Activated CD4-positive, alpha-beta T cell treated with anti-CD3 and anti-CD28 coated beads, Interleukin-2, amount 50 U/mL, for 4 hours (primary cell): Measurements from ENCODE around the gene OR5M3.

Source experiments
- DNase-seq, 2 experiments: peaks; one replicate each; pipeline ENCODE4 v3.0.0-alpha.2; 2020

OR5M3 gene

GRCh38 chr11:56473252-56473651 is at the start of gene OR5M3:
TSS of gene OR5M3 (minus strand) at chr11:56473352. CDS start at chr11:56470497, 2,855 bp downstream.
- DNase-seq: no peak

GRCh38 chr11:56522008-56522407 is 48.9 kb upstream of the OR5M3 start:
- no peak for DNase-seq

- DNase-seq: no peak
These were observed 40.1 kb upstream of the OR5M3 start for GRCh38 chr11:56513280-56513679.

- no peak for DNase-seq
These were observed 36.3 kb upstream of the OR5M3 start for GRCh38 chr11:56509439-56509838.

GRCh38 chr11:56497010-56497409 is 23.9 kb upstream of the OR5M3 start:
- no peak for DNase-seq

- DNase-seq: no peak
These were observed 22.0 kb upstream of the OR5M3 start for GRCh38 chr11:56495117-56495516.

GRCh38 chr11:56491270-56491669 is 18.1 kb upstream of the OR5M3 start, which contains the start of gene OR5M8:
TSS of gene OR5M8 (minus strand) at chr11:56491370. CDS start at chr11:56491370, 0 bp downstream.
- no peak for DNase-seq

- no peak for DNase-seq
These were observed 13.6 kb upstream of the OR5M3 start for GRCh38 chr11:56486801-56487200.

GRCh38 chr11:56474729-56475235 is 1.6 kb upstream of the OR5M3 start:
- DNase-seq: no peak

GRCh38 chr11:56457076-56457475 is 16.1 kb downstream of the OR5M3 start:
- DNase-seq: no peak

- no peak for DNase-seq
These were observed 19.6 kb downstream of the OR5M3 start for GRCh38 chr11:56453521-56453920.
